Sciatic nerve (tissue), 2 donors: ENCODE results near the gene CMTM3. TPM values are rescaled to one million over a fixed set of nuclear protein-coding genes. Genes with fewer than 3 reads are reported as not detected.
A peak's percentile ranks its signal among the peaks of the same experiment; 100 is the strongest.
"Not testable (repeated sequence)": the region's sequence is repeated elsewhere in the genome, so short reads cannot be mapped to it uniquely, and the experiment has no call there.

ENCODE experiments used
- ATAC-seq: fragments of 200-7000 bp; cut with Tn5 transposase; one replicate; pipeline ENCODE4 v1.9.1; 2020; ENCODE audit warnings: mild to moderate bottlenecking, moderate library complexity
- DNase-seq: peaks from one replicate; pipeline ENCODE4 v3.0.0-alpha.2; 2020; ENCODE audit warnings: low spot score
- intact Hi-C: fragments of 100-400 bp; cut with DNase I; formaldehyde crosslinking; loops from one replicate; pipeline ENCODE4 v1.14.2; 2022
- total RNA-seq: library from RNA; stranded (reverse); fragmentation: NEBNext Ultra II Directional; extraction: Animal tissue kit (Norgen Biotek cat#: 25700); gene quantifications from one replicate; pipeline ENCODE4 v1.2.1, GENCODE V29; 2021
- donor health status: DM: no; HTN: no; CAD: no.
- donor health status: DM: no; HTN: no; CAD: no.

The CMTM3 gene
- total RNA-seq, 1 donor from 2014 or later = 44.5 TPM

- ATAC-seq = no peak
- intact Hi-C loops = no loop called here
- DNase-seq = no peak
Observed at GRCh38 chr16:66651965-66652364, 47.5 kb downstream of the CMTM3 start.

DNA sequence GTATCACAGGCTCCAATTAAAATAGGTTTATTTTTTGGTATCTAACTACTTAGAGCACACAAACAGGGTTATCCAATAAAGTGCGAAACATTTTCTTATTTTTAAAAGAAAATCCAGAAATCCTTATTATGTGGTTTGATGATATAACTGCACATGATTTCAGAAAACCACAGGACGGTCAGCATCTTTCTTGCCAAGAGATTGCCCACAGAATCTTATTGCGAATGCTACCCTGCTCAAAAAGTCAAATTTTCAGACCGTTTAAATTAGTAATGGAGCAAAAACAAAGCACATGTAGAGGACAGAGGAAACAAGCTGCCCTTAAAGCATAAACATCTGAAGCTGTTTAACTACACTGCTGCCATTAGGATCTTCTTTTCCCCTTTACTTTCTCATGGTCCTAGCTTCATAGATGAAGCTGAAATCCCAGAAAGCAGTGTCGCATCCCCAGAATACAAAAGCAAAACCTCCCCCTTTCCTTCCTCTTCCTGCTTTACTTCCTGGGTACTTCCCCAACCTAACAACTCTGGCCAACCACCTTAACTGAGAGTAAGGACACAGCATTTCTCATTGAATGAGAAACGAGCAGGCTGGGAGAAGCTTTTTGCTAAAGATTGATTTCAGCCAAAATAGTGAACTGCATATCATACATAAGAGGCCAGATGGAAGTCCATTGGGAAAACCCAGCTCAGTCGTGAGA lies 48.3 kb downstream of the CMTM3 start:
- no peak for ATAC-seq
- DNase-seq = no peak
- intact Hi-C loops = no loop called here

GRCh38 chr16:66653581-66654350 lies 49.3 kb downstream of the CMTM3 start:
- no peak for ATAC-seq
- DNase-seq = no peak
- intact Hi-C loops = no loop called here

DNA sequence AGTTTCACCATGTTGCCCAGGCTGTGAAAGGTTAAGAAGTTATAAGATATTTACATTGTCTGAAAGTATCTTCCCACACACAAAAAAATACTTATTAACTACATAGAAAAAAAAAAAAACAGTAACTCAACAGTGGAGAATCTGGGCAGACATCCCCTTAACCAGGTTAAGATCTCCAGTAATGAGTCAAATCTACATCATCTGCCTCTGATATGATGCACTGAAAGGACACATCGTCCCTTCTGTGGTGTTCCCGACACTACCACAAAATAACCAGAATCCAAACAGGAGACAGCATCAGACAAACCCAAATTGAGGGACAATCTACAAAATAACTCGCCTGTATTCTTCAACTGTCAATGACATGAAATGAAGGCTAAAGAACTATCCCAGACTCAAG lies 52.0 kb downstream of the CMTM3 start:
- ATAC-seq (no peak), DNase-seq (no peak)
- intact Hi-C loops = no loop called here

GRCh38 chr16:66658143-66658859 lies 53.8 kb downstream of the CMTM3 start:
- no peak for ATAC-seq
- DNase-seq = no peak
- intact Hi-C loops = no loop called here

GRCh38 chr16:66658860-66659190 lies 54.3 kb downstream of the CMTM3 start:
- intact Hi-C loops = no loop called here
- ATAC-seq = no peak
- DNase-seq = no peak

DNA sequence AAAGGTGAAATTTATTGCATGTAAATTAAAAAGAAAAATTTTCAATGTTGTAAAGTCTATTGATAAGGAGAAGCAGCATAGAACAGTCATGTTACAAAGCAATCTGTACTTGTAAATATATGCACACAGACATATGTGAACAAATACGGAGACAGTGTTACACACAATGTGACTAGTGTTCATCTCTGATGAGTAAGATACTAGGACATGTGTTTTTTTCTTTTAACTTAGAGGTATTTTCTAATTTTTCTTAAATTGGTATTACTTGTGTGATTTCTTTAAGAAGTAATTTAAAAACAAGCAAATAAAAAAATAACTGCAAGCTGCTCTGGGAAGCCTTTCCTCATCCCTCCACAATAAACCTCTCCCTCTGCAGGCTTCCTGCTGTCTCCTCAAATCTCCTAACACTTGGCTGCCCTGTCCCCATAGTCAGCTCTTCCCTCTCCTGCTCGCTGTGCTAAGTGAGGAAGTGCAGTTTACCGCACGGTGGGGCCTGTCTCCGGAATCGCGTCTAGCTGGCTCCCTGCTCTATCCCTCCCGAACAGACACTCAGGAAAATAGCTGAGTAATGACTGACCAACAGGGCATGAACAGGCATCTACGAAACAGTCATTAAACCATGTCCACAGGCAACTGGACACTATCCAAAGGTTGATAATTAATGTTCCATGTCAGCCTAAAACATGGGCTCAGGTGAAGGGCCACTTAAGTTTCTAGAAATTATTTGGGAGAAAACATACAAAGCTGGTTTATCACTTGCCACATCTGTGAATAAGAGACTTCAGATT lies 56.1 kb downstream of the CMTM3 start:
- DNase-seq = peak; percentile 74
- intact Hi-C loops = no loop called here
- peak; percentile 97 for ATAC-seq

- DNase-seq (no peak), ATAC-seq (no peak)
- intact Hi-C loops = no loop called here
Observed at GRCh38 chr16:66661210-66661560, 56.7 kb downstream of the CMTM3 start.

DNA sequence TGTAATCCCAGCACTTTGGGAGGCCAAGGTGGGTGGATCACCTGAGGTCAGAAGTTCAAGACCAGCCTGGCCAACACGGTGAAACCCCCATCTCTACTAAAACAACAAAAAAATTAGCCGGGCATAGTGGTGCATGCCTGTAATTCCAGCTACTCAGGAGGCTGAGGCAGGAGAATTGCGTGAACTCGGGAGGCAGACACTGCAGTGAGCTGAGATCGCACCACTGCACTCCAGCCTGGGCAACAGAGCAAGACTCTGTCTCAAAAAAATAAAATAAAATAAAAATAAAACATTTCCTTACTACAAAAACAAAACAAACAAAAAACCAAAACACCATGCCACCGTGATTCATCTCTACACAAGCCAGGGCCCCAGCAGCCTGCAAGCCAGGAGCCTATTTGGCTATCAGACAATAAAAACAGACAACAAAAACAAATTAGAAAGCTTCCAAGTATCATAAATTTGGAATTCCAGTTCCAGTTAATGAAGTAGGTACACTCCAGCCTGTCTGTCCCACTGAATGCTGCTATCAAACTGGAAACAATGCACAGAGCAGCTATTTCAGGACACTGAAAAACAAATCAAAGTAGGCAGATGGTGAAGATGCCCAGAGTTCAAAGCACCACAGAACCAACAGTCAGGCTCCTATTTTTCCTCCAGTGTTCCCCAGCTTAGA lies 57.3 kb downstream of the CMTM3 start:
- intact Hi-C loops, DNase-seq: not testable (repeated sequence)
- ATAC-seq = peak; percentile 41

GRCh38 chr16:66662445-66663194 lies 58.1 kb downstream of the CMTM3 start:
- ATAC-seq (peak; percentile 73), DNase-seq (no peak)
- intact Hi-C loops = no loop called here

Other genes starting within 250 kb of the CMTM3 start
- gene CDH5, start 238.0 kb upstream of the CMTM3 start, total RNA-seq = 108 TPM
- gene BEAN1, start 177.4 kb upstream of the CMTM3 start, total RNA-seq = 1.8 TPM
- 44.2 TPM for gene TK2, start 54.6 kb upstream of the CMTM3 start, total RNA-seq
- 36.9 TPM for gene CKLF, start 52.1 kb upstream of the CMTM3 start, total RNA-seq
- 6.2 TPM for gene CMTM1, start 38.3 kb upstream of the CMTM3 start, total RNA-seq
- gene CMTM2, start 25.2 kb upstream of the CMTM3 start, total RNA-seq = 1.5 TPM
- gene CMTM4, start 92.0 kb downstream of the CMTM3 start, total RNA-seq = 17.8 TPM
- 205 TPM for gene DYNC1LI2, start 146.9 kb downstream of the CMTM3 start, total RNA-seq
- gene TERB1, start 196.9 kb downstream of the CMTM3 start, total RNA-seq = 0.58 TPM
- gene NAE1, start 226.3 kb downstream of the CMTM3 start, total RNA-seq = 60.6 TPM
- not detected for gene CA7, start 239.7 kb downstream of the CMTM3 start, total RNA-seq